Activated CD8-positive, alpha-beta memory T cell treated with anti-CD3 and anti-CD28 coated beads, Interleukin-2, amount 50 U/mL, for 4 hours (primary cell): Measurements from ENCODE around the gene LCP2.

Source experiments
- DNase-seq: peaks from one replicate; pipeline ENCODE4 v3.0.0-alpha.2; 2020

Gene LCP2

GRCh38 chr5:170314541-170315095 is 17.0 kb upstream of the LCP2 start:
- DNase-seq, result no peak

- no peak for DNase-seq
Observed at GRCh38 chr5:170313816-170314215, 16.2 kb upstream of the LCP2 start.

- peak; percentile 28 for DNase-seq
Observed at GRCh38 chr5:170313344-170313743, 15.8 kb upstream of the LCP2 start.

- peak; percentile 68 for DNase-seq
Observed at GRCh38 chr5:170312666-170313065, 15.1 kb upstream of the LCP2 start.

- DNase-seq, result no peak
Observed at GRCh38 chr5:170312301-170312595, 14.7 kb upstream of the LCP2 start.

GRCh38 chr5:170311511-170312300 is 14.1 kb upstream of the LCP2 start:
- DNase-seq, result no peak

- DNase-seq, result no peak
Observed at GRCh38 chr5:170310256-170310926, 12.8 kb upstream of the LCP2 start.

GRCh38 chr5:170308686-170309085 is 11.1 kb upstream of the LCP2 start:
- no peak for DNase-seq

GRCh38 chr5:170307575-170308465 is 10.2 kb upstream of the LCP2 start:
- no peak for DNase-seq

GRCh38 chr5:170306381-170306831 is 8.8 kb upstream of the LCP2 start:
- DNase-seq, result no peak

- DNase-seq, result no peak
Observed at GRCh38 chr5:170305646-170306025, 8.1 kb upstream of the LCP2 start.

- no peak for DNase-seq
Observed at GRCh38 chr5:170305016-170305645, 7.6 kb upstream of the LCP2 start.

- no peak for DNase-seq
Observed at GRCh38 chr5:170303549-170303948, 6.0 kb upstream of the LCP2 start.

- DNase-seq, result peak; percentile 66
Observed at GRCh38 chr5:170302653-170303501, 5.3 kb upstream of the LCP2 start.

GRCh38 chr5:170301981-170302652 is 4.5 kb upstream of the LCP2 start:
- no peak for DNase-seq

- no peak for DNase-seq
Observed at GRCh38 chr5:170301149-170301548, 3.6 kb upstream of the LCP2 start.

GRCh38 chr5:170300361-170301013 is 2.9 kb upstream of the LCP2 start:
- DNase-seq, result no peak

GRCh38 chr5:170296935-170297588 is 515 bp downstream of the LCP2 start:
- no peak for DNase-seq

- DNase-seq, result no peak
Observed at GRCh38 chr5:170296036-170296934, 1.3 kb downstream of the LCP2 start.
